ENCODE data around the gene SAP25.

- TF ChIP-seq POLR2A (IDR thresholded peaks at IDR 0.05) (no peak), POLR2AphosphoS5 (IDR thresholded peaks at IDR 0.05; ENCODE audit: insufficient read depth in 1 of 2, low read depth in 1 of 2) (no peak)
Measured at GRCh38 chr7:100620239-100620638, 46.5 kb upstream of the SAP25 start.
